AG09309 (cell line): ENCODE results near the gene THEM4.

Source experiments
- DNase-seq: peaks from one replicate; pipeline ENCODE4 v3.0.0-alpha.2; 2010; ENCODE audit warnings: low read depth
- H3K4me3 ChIP-seq: 2 replicates; pipeline ENCODE4 v1.5.1; 2011; ENCODE audit warnings: mild to moderate bottlenecking, low read depth, low read length, moderate library complexity; ENCODE audit not compliant: control insufficient read depth
- TF ChIP-seq, protein P1 (sequence below): IDR thresholded peaks from 2 replicates; pipeline ENCODE4 v1.5.1; 2011; ENCODE audit warnings: mild to moderate bottlenecking, low read depth, low read length, inconsistent platforms; ENCODE audit not compliant: insufficient read depth, control insufficient read depth; ENCODE audit errors: missing control alignments

Gene THEM4

DNA sequence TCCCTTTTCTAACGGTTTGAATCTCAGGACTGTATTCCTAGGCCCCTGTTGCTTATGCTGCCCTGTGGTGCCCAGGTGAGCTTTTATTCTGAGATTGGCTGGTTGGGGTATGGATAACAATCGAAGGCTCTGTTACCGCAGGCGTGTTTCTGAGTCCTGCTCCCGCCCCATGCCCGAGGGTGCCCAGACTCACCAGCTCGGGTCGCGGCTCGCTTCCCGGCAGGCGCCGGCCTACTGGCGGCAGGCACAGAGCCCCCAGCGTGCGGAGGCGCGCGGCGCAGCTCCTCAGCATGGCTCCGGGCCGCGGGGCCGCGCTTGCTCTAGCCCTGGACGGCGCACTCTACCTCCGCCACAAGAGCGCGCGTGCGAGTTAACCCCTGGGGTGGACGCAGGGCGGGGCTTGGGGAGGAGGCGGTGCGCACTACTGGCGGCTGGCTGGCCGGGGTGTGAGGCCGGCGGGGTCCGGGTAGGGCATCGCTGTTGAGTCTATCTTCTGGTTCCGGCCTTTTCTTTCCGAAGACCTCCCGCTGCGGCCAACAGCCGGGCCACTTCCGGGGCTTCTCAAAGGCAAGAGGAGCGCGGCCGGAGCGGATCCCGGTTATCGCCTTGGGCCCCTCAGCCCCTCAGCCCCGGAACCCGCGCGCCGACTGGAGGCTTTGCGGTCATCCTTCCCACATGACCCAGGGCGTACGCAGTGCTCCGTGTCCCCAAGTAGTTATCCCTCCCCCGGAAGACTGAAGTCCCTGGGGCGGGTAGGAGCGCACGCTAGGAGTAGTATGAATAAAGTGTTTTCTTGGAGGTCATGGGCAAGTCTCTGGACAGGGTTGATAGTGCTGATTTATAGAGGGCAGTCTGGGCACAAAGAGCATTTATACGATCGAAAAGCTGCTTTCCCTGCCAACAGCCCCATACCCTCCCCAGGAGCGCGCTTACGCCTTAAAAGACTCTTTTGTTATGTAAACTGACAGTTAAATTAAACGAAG lies at the start of gene THEM4:
TSS of gene THEM4 (minus strand) at position 345 of the 983 bp plus-strand sequence. CDS start at position 292, 53 bp downstream.
- DNase-seq: peak; percentile 77

GRCh38 chr1:151958959-151959358 lies 49.6 kb upstream of the THEM4 start:
- no peak overlapping the region for H3K4me3 ChIP-seq
- TF ChIP-seq, protein P1, sequence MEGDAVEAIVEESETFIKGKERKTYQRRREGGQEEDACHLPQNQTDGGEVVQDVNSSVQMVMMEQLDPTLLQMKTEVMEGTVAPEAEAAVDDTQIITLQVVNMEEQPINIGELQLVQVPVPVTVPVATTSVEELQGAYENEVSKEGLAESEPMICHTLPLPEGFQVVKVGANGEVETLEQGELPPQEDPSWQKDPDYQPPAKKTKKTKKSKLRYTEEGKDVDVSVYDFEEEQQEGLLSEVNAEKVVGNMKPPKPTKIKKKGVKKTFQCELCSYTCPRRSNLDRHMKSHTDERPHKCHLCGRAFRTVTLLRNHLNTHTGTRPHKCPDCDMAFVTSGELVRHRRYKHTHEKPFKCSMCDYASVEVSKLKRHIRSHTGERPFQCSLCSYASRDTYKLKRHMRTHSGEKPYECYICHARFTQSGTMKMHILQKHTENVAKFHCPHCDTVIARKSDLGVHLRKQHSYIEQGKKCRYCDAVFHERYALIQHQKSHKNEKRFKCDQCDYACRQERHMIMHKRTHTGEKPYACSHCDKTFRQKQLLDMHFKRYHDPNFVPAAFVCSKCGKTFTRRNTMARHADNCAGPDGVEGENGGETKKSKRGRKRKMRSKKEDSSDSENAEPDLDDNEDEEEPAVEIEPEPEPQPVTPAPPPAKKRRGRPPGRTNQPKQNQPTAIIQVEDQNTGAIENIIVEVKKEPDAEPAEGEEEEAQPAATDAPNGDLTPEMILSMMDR: no peak
- DNase-seq: no peak

More for the DNA sequence above, at the start of gene THEM4:
- TF ChIP-seq, protein P1: no peak
- peak within 1 kb of the TSS; percentile 87 for H3K4me3 ChIP-seq

- TF ChIP-seq, protein P1: no peak
- H3K4me3 ChIP-seq: no peak overlapping the region
Observed at GRCh38 chr1:151956957-151957497, 47.7 kb upstream of the THEM4 start.

DNA sequence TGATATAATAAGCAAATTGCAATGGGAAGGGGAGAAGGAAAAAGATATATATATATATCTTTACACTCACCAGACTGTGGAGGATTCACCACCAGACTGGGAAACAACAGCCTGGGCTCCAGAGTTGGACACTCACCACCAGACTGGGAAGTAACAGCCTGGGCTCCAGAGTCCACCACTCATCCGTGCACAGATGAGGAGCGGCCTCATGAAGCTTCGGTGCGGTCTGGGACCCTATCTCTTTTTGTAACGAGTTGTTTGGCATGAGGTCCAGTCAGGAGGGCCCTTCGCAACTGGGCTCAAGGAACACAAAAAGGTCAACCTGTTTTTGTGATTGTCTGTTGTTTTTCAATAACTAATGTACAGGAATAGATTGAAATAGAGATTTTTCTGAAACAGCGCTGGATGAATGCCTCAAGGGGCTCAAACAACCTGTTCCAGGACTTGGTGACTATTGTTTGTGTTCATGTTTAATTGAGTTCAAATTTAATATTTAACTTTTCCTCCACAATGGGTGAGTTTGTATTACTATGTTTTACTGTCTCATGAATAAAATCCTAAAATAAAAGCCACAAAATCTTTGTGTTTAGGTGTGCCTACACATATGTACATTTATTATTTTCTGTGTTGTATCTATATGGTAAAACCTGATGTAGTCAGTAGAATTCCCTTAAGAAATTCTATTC lies 44.2 kb upstream of the THEM4 start:
- H3K4me3 ChIP-seq: no peak overlapping the region
- TF ChIP-seq, protein P1: no peak
- no peak for DNase-seq

More at GRCh38 chr1:151956957-151957497, 47.7 kb upstream of the THEM4 start:
- no peak for DNase-seq

DNA sequence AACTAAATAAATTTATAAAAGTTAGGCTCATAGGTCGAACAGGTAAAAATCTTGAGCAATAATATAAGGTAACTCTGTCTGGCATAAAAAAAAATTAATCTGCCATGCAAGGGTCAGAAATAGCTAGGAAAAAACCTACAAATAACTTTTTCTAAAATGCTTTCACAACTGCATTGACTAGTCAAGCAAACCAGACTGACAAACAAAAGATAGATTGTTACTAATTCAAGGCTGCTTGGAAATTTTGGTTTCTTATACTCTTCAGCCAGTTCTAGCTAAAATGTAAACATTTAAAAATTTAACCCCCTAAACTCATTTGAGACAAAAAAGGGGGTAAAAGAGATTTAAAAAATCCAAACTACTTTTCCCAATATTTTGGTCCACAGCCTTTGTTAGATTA lies 43.5 kb upstream of the THEM4 start:
- DNase-seq: no peak
- H3K4me3 ChIP-seq: no peak overlapping the region
- TF ChIP-seq, protein P1: no peak
